K562 (cell line): ENCODE measurements around the gene COX18.

Source experiments
- BRF1 ChIP-seq: IDR thresholded peaks from 3 replicates; pipeline ENCODE4 v1.6.1; 2011; ENCODE audit warnings: borderline replicate concordance, mild to moderate bottlenecking; ENCODE audit not compliant: insufficient read length; ENCODE audit errors: extremely low read depth
- CEBPB ChIP-seq: fragments of 450-650 bp; IDR thresholded peaks from 2 replicates; pipeline ENCODE4 v1.6.1; 2016; ENCODE audit warnings: missing genetic modification characterization, missing compliant biosample characterization
- EP400 ChIP-seq: fragments of 450-650 bp; IDR thresholded peaks from 2 replicates; pipeline ENCODE4 v1.6.1; 2017; ENCODE audit warnings: antibody characterized with exemption, mild to moderate bottlenecking, moderate library complexity
- FIP1L1 ChIP-seq: fragments of 200-400 bp; formaldehyde crosslinking; IDR thresholded peaks from 2 replicates; pipeline ENCODE4 v1.6.1; 2018; ENCODE audit warnings: mild to moderate bottlenecking, low read depth, low read length; ENCODE audit not compliant: poor library complexity, severe bottlenecking
- FOXJ3 ChIP-seq: sonication (generic); formaldehyde crosslinking; IDR thresholded peaks from 2 replicates; pipeline ENCODE4 v1.4.0; 2020; ENCODE audit warnings: mild to moderate bottlenecking, missing genetic modification reagents
- HNRNPH1 ChIP-seq: fragments of 200-400 bp; formaldehyde crosslinking; optimal IDR thresholded peaks from 2 replicates; pipeline ENCODE3; 2017; ENCODE audit warnings: low read depth, mild to moderate bottlenecking, low read length, moderate library complexity
- POLR2A ChIP-seq: fragments of 450-650 bp; conservative IDR thresholded peaks from 2 replicates; pipeline ENCODE4 v1.6.1; 2016
- SMARCE1 ChIP-seq: fragments of 450-650 bp; IDR thresholded peaks from 2 replicates; pipeline ENCODE4 v1.7.1; 2016; ENCODE audit warnings: mild to moderate bottlenecking
- SMC3 ChIP-seq: conservative IDR thresholded peaks from 2 replicates; pipeline ENCODE4 v1.6.1; 2011; ENCODE audit warnings: low read depth, low read length, improper control_type of control experiment; ENCODE audit not compliant: insufficient read depth
- TBP ChIP-seq: optimal IDR thresholded peaks from 2 replicates; pipeline ENCODE3; 2011; ENCODE audit warnings: low read depth, low read length, improper control_type of control experiment
- TF ChIP-seq, protein P1 (sequence below): sonication (generic); formaldehyde crosslinking; IDR thresholded peaks from 2 replicates; pipeline ENCODE4 v1.8.0; 2022; ENCODE audit warnings: mild to moderate bottlenecking, missing genetic modification reagents
- TF ChIP-seq, protein P2 (sequence below), 3 experiments: IDR thresholded peaks in 2 of 3; conservative IDR thresholded peaks in 1 of 3; 2 replicates each; pipeline ENCODE4 v1.5.1; 2011 to 2012; ENCODE audit warnings: low read length in 3 of 3, mild to moderate bottlenecking in 3 of 3, control low read depth in 2 of 3, improper control_type of control experiment in 1 of 3, inconsistent platforms in 1 of 3, low read depth in 1 of 3, mixed read lengths in 1 of 3, moderate library complexity in 1 of 3; ENCODE audit not compliant: insufficient read depth in 2 of 3
- TF ChIP-seq, protein P3 (sequence below): fragments of 450-650 bp; IDR thresholded peaks from 2 replicates; pipeline ENCODE4 v1.6.1; 2018; ENCODE audit not compliant: partially characterized antibody

DNA sequence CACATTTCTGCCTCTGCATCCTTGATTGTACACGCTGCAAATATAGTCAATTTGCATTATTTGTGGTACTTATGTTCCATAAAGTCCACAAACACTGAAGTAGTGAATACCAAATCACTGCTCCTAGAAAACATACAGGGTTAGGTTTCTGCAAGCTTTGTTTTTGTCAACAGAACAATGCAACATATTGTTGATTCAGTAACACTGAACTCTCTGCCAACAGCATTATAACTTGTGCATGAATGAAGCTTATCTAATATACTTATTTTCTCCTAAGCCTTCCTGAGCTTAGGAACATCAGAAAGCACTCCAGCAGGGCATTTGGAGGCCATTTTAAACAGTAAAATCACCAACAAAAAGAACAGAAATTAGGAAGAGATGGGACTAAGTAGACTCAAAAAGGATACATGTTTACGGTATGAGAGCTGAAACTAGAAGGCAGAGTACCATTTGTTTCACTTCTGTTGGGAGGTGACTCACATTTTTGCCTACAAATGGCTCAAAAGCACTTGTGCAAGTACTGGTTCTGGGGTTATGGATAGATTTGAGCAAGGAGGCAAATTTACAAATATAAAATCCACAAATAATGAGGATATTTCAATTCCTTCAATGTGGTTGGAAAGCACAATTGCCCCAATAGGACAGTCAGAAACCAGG lies 14.1 kb downstream of the COX18 start:
- TF ChIP-seq, protein P1, sequence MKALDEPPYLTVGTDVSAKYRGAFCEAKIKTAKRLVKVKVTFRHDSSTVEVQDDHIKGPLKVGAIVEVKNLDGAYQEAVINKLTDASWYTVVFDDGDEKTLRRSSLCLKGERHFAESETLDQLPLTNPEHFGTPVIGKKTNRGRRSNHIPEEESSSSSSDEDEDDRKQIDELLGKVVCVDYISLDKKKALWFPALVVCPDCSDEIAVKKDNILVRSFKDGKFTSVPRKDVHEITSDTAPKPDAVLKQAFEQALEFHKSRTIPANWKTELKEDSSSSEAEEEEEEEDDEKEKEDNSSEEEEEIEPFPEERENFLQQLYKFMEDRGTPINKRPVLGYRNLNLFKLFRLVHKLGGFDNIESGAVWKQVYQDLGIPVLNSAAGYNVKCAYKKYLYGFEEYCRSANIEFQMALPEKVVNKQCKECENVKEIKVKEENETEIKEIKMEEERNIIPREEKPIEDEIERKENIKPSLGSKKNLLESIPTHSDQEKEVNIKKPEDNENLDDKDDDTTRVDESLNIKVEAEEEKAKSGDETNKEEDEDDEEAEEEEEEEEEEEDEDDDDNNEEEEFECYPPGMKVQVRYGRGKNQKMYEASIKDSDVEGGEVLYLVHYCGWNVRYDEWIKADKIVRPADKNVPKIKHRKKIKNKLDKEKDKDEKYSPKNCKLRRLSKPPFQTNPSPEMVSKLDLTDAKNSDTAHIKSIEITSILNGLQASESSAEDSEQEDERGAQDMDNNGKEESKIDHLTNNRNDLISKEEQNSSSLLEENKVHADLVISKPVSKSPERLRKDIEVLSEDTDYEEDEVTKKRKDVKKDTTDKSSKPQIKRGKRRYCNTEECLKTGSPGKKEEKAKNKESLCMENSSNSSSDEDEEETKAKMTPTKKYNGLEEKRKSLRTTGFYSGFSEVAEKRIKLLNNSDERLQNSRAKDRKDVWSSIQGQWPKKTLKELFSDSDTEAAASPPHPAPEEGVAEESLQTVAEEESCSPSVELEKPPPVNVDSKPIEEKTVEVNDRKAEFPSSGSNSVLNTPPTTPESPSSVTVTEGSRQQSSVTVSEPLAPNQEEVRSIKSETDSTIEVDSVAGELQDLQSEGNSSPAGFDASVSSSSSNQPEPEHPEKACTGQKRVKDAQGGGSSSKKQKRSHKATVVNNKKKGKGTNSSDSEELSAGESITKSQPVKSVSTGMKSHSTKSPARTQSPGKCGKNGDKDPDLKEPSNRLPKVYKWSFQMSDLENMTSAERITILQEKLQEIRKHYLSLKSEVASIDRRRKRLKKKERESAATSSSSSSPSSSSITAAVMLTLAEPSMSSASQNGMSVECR (CRISPR knock-in tag), result no peak
- no peak for TF ChIP-seq SMC3
- no peak for TF ChIP-seq POLR2A
- TF ChIP-seq HNRNPH1, result no peak
- no peak for TF ChIP-seq FOXJ3 (CRISPR knock-in tag)
- TF ChIP-seq EP400, result no peak
- no peak for TF ChIP-seq FIP1L1
- no peak for TF ChIP-seq BRF1
- TF ChIP-seq SMARCE1, result no peak
- TF ChIP-seq, protein P2, sequence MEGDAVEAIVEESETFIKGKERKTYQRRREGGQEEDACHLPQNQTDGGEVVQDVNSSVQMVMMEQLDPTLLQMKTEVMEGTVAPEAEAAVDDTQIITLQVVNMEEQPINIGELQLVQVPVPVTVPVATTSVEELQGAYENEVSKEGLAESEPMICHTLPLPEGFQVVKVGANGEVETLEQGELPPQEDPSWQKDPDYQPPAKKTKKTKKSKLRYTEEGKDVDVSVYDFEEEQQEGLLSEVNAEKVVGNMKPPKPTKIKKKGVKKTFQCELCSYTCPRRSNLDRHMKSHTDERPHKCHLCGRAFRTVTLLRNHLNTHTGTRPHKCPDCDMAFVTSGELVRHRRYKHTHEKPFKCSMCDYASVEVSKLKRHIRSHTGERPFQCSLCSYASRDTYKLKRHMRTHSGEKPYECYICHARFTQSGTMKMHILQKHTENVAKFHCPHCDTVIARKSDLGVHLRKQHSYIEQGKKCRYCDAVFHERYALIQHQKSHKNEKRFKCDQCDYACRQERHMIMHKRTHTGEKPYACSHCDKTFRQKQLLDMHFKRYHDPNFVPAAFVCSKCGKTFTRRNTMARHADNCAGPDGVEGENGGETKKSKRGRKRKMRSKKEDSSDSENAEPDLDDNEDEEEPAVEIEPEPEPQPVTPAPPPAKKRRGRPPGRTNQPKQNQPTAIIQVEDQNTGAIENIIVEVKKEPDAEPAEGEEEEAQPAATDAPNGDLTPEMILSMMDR (IDR thresholded peaks at IDR 0.05 in 2 of 3, conservative IDR thresholded peaks at IDR 0.05 in 1 of 3; ENCODE audit: insufficient read depth in 2 of 3, low read depth in 1 of 3, low read length in 3 of 3), result no peak
- no peak for TF ChIP-seq TBP
- TF ChIP-seq, protein P3, sequence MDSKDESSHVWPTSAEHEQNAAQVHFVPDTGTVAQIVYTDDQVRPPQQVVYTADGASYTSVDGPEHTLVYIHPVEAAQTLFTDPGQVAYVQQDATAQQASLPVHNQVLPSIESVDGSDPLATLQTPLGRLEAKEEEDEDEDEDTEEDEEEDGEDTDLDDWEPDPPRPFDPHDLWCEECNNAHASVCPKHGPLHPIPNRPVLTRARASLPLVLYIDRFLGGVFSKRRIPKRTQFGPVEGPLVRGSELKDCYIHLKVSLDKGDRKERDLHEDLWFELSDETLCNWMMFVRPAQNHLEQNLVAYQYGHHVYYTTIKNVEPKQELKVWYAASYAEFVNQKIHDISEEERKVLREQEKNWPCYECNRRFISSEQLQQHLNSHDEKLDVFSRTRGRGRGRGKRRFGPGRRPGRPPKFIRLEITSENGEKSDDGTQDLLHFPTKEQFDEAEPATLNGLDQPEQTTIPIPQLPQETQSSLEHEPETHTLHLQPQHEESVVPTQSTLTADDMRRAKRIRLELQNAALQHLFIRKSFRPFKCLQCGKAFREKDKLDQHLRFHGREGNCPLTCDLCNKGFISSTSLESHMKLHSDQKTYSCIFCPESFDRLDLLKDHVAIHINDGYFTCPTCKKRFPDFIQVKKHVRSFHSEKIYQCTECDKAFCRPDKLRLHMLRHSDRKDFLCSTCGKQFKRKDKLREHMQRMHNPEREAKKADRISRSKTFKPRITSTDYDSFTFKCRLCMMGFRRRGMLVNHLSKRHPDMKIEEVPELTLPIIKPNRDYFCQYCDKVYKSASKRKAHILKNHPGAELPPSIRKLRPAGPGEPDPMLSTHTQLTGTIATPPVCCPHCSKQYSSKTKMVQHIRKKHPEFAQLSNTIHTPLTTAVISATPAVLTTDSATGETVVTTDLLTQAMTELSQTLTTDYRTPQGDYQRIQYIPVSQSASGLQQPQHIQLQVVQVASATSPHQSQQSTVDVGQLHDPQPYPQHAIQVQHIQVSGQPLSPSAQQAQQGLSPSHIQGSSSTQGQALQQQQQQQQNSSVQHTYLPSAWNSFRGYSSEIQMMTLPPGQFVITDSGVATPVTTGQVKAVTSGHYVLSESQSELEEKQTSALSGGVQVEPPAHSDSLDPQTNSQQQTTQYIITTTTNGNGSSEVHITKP, result no peak
- TF ChIP-seq CEBPB (tag), result no peak
